Neural cell (in vitro differentiated cells): ENCODE measurements around the gene ZDHHC7. TPM values are rescaled to one million over a fixed set of nuclear protein-coding genes. Genes with fewer than 3 reads are reported as not detected.

ENCODE experiments used
- H2AFZ ChIP-seq: fragments of 200-600, 300-800 bp; sonication (generic), shearing (Covaris generic); 2 replicates; pipeline ENCODE4 v1.6.0; 2014; ENCODE audit warnings: low read depth, mild to moderate bottlenecking, antibody characterized with exemption, low read length, moderate library complexity
- H3F3A ChIP-seq: fragments of 200-600 bp; shearing (Covaris generic); 2 replicates; pipeline ENCODE4 v1.6.1; 2016; ENCODE audit warnings: mild to moderate bottlenecking, moderate library complexity, mixed read lengths, antibody characterized with exemption, low read length; ENCODE audit not compliant: insufficient read depth, poor library complexity, severe bottlenecking
- H3K27ac ChIP-seq: fragments of 200-600, 300-800 bp; sonication (generic), shearing (Covaris generic); 2 replicates; pipeline ENCODE4 v1.5.1; 2014; ENCODE audit warnings: mild to moderate bottlenecking, low read length, moderate library complexity
- H3K27me3 ChIP-seq: fragments of 300-800, 200-600 bp; sonication (generic), shearing (Covaris generic); 2 replicates; pipeline ENCODE4 v1.6.0; 2014; ENCODE audit warnings: mild to moderate bottlenecking, low read depth, low read length, moderate library complexity; ENCODE audit not compliant: insufficient read depth
- H3K36me3 ChIP-seq: fragments of 300-800, 200-600 bp; sonication (generic), shearing (Covaris generic); 2 replicates; pipeline ENCODE4 v1.5.1; 2014; ENCODE audit warnings: mild to moderate bottlenecking, antibody characterized with exemption, low read length, moderate library complexity; ENCODE audit not compliant: insufficient read depth
- H3K4me2 ChIP-seq: fragments of 300-800, 200-600 bp; sonication (generic), shearing (Covaris generic); 2 replicates; pipeline ENCODE4 v1.6.0; 2014; ENCODE audit warnings: mild to moderate bottlenecking, low read length
- H3K4me3 ChIP-seq: fragments of 300-800, 200-600 bp; sonication (generic), shearing (Covaris generic); 2 replicates; pipeline ENCODE4 v1.5.1; 2014; ENCODE audit warnings: mild to moderate bottlenecking, low read length, moderate library complexity
- H3K79me2 ChIP-seq: fragments of 200-600 bp; shearing (Covaris generic); replicated peaks from 2 replicates; pipeline ENCODE4 v1.6.0; 2014; ENCODE audit warnings: mild to moderate bottlenecking, low read length, moderate library complexity; ENCODE audit not compliant: insufficient read depth
- H3K9ac ChIP-seq: fragments of 300-800, 200-600 bp; sonication (generic), shearing (Covaris generic); 2 replicates; pipeline ENCODE4 v1.6.1; 2016; ENCODE audit warnings: mild to moderate bottlenecking, low read length, mixed read lengths
- H3K9me2 ChIP-seq: fragments of 200-600 bp; shearing (Covaris generic); 2 replicates; pipeline ENCODE4 v1.6.1; 2016; ENCODE audit warnings: mild to moderate bottlenecking, low read length, mixed read lengths; ENCODE audit not compliant: insufficient read depth
- H3K9me3 ChIP-seq: fragments of 200-600, 300-800 bp; sonication (generic), shearing (Covaris generic); 2 replicates; pipeline ENCODE4 v1.6.1; 2016; ENCODE audit warnings: mild to moderate bottlenecking, mixed run types, low read length, moderate library complexity, mixed read lengths
- H4K20me1 ChIP-seq: fragments of 200-600 bp; shearing (Covaris generic); 2 replicates; pipeline ENCODE4 v1.6.1; 2016; ENCODE audit warnings: mild to moderate bottlenecking, mixed run types; ENCODE audit not compliant: insufficient read depth
- EP300 ChIP-seq: fragments of 450-650 bp; conservative IDR thresholded peaks from 2 replicates; pipeline ENCODE4 v1.6.1; 2014; ENCODE audit warnings: antibody characterized with exemption, mild to moderate bottlenecking, moderate library complexity; ENCODE audit not compliant: poor library complexity, severe bottlenecking
- EZH2 ChIP-seq: fragments of 200-600, 300-800 bp; shearing (Covaris generic), sonication (generic); IDR thresholded peaks from 2 replicates; pipeline ENCODE4 v1.6.1; 2014; ENCODE audit warnings: antibody characterized with exemption, low read length, borderline replicate concordance, mild to moderate bottlenecking; ENCODE audit not compliant: insufficient read depth, poor library complexity, severe bottlenecking
- MXI1 ChIP-seq: fragments of 450-650 bp; conservative IDR thresholded peaks from 2 replicates; pipeline ENCODE4 v1.6.1; 2014; ENCODE audit warnings: antibody characterized with exemption, mild to moderate bottlenecking; ENCODE audit not compliant: poor library complexity, severe bottlenecking
- POLR2AphosphoS5 ChIP-seq: IDR thresholded peaks from 2 replicates; pipeline ENCODE4 v1.6.1; 2012
- RAD21 ChIP-seq: fragments of 450-650 bp; conservative IDR thresholded peaks from 2 replicates; pipeline ENCODE4 v1.6.1; 2014; ENCODE audit warnings: antibody characterized with exemption, mild to moderate bottlenecking, moderate library complexity
- SMC3 ChIP-seq: fragments of 450-650 bp; conservative IDR thresholded peaks from 2 replicates; pipeline ENCODE4 v1.6.1; 2014; ENCODE audit warnings: antibody characterized with exemption, mild to moderate bottlenecking, moderate library complexity; ENCODE audit not compliant: poor library complexity
- TAF1 ChIP-seq: IDR thresholded peaks from 2 replicates; pipeline ENCODE4 v1.6.1; 2012; ENCODE audit warnings: low read depth
- polyA plus RNA-seq: library from polyadenylated mRNA; depleted of rRNA; stranded (reverse); fragments of >200 nt; gene quantifications from 2 replicates; pipeline ENCODE4 v1.2.3, GENCODE V29; 2014
- TF ChIP-seq, protein P1 (sequence below): fragments of 450-650 bp; IDR thresholded peaks from 2 replicates; pipeline ENCODE4 v1.5.1; 2014; ENCODE audit warnings: antibody characterized with exemption, mild to moderate bottlenecking, moderate library complexity; ENCODE audit not compliant: poor library complexity, severe bottlenecking
- TF ChIP-seq, protein P2 (sequence below): IDR thresholded peaks from 2 replicates; pipeline ENCODE4 v1.6.1; 2012; ENCODE audit warnings: borderline replicate concordance

The ZDHHC7 gene
- polyA plus RNA-seq, 1 donor from 2014 or later, result 33.8 TPM

GRCh38 chr16:85052536-85052935 is 41.2 kb upstream of the ZDHHC7 start:
- Histone ChIP-seq H3K79me2 (no peaks in the 10 kb centered on the region), H3K4me2 (no peak overlapping the region), H2AFZ (no peak overlapping the region), H3K9me2 (no peaks in the 10 kb centered on the region), H4K20me1 (no peaks in the 10 kb centered on the region), H3K27me3 (no peaks in the 10 kb centered on the region), H3K9ac (no peak overlapping the region), H3K36me3 (no peaks in the 10 kb centered on the region), H3K9me3 (peaks cover 6% of the 10 kb centered on the region), H3K4me3 (no peak overlapping the region), H3F3A (no peaks in the 10 kb centered on the region), H3K27ac (no peak overlapping the region)
- TF ChIP-seq SMC3 (no peak), RAD21 (no peak), EP300 (no peak), TAF1 (no peak), POLR2AphosphoS5 (no peak)
- TF ChIP-seq, protein P1, sequence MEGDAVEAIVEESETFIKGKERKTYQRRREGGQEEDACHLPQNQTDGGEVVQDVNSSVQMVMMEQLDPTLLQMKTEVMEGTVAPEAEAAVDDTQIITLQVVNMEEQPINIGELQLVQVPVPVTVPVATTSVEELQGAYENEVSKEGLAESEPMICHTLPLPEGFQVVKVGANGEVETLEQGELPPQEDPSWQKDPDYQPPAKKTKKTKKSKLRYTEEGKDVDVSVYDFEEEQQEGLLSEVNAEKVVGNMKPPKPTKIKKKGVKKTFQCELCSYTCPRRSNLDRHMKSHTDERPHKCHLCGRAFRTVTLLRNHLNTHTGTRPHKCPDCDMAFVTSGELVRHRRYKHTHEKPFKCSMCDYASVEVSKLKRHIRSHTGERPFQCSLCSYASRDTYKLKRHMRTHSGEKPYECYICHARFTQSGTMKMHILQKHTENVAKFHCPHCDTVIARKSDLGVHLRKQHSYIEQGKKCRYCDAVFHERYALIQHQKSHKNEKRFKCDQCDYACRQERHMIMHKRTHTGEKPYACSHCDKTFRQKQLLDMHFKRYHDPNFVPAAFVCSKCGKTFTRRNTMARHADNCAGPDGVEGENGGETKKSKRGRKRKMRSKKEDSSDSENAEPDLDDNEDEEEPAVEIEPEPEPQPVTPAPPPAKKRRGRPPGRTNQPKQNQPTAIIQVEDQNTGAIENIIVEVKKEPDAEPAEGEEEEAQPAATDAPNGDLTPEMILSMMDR, result no peak

DNA sequence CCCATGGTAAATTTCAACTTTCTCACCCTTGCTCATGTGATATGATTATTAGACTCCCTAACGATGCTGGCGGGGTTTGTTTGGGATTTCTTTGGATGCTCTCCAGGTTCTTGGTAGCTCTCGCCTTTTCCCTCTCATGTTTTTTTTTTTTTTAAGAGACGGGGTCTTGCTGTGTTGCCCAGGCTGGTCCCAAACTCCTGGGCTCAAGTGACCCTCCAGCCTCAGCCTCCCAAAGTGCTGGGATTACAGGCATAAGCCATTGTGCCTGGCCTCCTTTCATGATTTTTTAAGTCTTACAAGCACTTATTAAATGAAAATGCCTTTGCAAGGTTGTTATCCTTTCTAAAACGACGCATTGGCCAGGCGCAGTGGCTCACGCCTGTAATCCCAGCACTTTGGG is 40.3 kb upstream of the ZDHHC7 start:
- Histone ChIP-seq H3K36me3 (no peaks in the 10 kb centered on the region), H3K9me3 (peaks cover 6% of the 10 kb centered on the region), H3K4me3 (no peak overlapping the region), H3F3A (no peaks in the 10 kb centered on the region), H3K27ac (no peak overlapping the region), H3K9ac (no peak overlapping the region), H3K27me3 (no peaks in the 10 kb centered on the region), H3K9me2 (no peaks in the 10 kb centered on the region), H3K4me2 (no peak overlapping the region), H3K79me2 (no peaks in the 10 kb centered on the region), H4K20me1 (no peaks in the 10 kb centered on the region), H2AFZ (no peak overlapping the region)
- TF ChIP-seq EP300 (no peak), TAF1 (no peak), RAD21 (no peak), EZH2 (no peak), POLR2AphosphoS5 (no peak), SMC3 (no peak), MXI1 (no peak)
- TF ChIP-seq, protein P2, sequence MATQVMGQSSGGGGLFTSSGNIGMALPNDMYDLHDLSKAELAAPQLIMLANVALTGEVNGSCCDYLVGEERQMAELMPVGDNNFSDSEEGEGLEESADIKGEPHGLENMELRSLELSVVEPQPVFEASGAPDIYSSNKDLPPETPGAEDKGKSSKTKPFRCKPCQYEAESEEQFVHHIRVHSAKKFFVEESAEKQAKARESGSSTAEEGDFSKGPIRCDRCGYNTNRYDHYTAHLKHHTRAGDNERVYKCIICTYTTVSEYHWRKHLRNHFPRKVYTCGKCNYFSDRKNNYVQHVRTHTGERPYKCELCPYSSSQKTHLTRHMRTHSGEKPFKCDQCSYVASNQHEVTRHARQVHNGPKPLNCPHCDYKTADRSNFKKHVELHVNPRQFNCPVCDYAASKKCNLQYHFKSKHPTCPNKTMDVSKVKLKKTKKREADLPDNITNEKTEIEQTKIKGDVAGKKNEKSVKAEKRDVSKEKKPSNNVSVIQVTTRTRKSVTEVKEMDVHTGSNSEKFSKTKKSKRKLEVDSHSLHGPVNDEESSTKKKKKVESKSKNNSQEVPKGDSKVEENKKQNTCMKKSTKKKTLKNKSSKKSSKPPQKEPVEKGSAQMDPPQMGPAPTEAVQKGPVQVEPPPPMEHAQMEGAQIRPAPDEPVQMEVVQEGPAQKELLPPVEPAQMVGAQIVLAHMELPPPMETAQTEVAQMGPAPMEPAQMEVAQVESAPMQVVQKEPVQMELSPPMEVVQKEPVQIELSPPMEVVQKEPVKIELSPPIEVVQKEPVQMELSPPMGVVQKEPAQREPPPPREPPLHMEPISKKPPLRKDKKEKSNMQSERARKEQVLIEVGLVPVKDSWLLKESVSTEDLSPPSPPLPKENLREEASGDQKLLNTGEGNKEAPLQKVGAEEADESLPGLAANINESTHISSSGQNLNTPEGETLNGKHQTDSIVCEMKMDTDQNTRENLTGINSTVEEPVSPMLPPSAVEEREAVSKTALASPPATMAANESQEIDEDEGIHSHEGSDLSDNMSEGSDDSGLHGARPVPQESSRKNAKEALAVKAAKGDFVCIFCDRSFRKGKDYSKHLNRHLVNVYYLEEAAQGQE, result no peak
- TF ChIP-seq, protein P1, result no peak
